ENCODE results near the gene SDHAF4.

SDHAF4 gene

GRCh38 chr6:70586114-70586513, 19.4 kb downstream of the SDHAF4 start:
- Histone ChIP-seq H3F3A (ENCODE audit: insufficient read depth) (no peaks in the 10 kb centered on the region), H3K79me2 (ENCODE audit: insufficient read depth, low read length) (no peaks in the 10 kb centered on the region), H3K27ac (ENCODE audit: low read depth, low read length) (no peak overlapping the region), H3K9ac (ENCODE audit: low read length) (no peak overlapping the region), H3K4me3 (ENCODE audit: insufficient read depth, low read length, poor library complexity, severe bottlenecking) (no peak overlapping the region), H4K20me1 (ENCODE audit: low read depth, low read length) (no peaks in the 10 kb centered on the region), H3K36me3 (ENCODE audit: low read length) (no peaks in the 10 kb centered on the region; the same call in none of the 2 replicates), H3K9me3 (ENCODE audit: insufficient read depth, low read length) (no peaks in the 10 kb centered on the region), H3K9me2 (replicated peaks; ENCODE audit: insufficient read depth, low read length) (no peaks in the 10 kb centered on the region), H3K27me3 (ENCODE audit: low read length) (no peaks in the 10 kb centered on the region), H3K4me2 (ENCODE audit: low read depth, low read length, poor library complexity, severe bottlenecking) (no peak overlapping the region), H2AFZ (ENCODE audit: low read depth, low read length, severe bottlenecking) (no peak overlapping the region)
- no peak for TF ChIP-seq EZH2phosphoT487 (conservative IDR thresholded peaks at IDR 0.05; ENCODE audit: low read length)
- TF ChIP-seq, protein P1, sequence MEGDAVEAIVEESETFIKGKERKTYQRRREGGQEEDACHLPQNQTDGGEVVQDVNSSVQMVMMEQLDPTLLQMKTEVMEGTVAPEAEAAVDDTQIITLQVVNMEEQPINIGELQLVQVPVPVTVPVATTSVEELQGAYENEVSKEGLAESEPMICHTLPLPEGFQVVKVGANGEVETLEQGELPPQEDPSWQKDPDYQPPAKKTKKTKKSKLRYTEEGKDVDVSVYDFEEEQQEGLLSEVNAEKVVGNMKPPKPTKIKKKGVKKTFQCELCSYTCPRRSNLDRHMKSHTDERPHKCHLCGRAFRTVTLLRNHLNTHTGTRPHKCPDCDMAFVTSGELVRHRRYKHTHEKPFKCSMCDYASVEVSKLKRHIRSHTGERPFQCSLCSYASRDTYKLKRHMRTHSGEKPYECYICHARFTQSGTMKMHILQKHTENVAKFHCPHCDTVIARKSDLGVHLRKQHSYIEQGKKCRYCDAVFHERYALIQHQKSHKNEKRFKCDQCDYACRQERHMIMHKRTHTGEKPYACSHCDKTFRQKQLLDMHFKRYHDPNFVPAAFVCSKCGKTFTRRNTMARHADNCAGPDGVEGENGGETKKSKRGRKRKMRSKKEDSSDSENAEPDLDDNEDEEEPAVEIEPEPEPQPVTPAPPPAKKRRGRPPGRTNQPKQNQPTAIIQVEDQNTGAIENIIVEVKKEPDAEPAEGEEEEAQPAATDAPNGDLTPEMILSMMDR (IDR thresholded peaks at IDR 0.05; ENCODE audit: insufficient read depth, low read length, poor library complexity, severe bottlenecking), result no peak

DNA sequence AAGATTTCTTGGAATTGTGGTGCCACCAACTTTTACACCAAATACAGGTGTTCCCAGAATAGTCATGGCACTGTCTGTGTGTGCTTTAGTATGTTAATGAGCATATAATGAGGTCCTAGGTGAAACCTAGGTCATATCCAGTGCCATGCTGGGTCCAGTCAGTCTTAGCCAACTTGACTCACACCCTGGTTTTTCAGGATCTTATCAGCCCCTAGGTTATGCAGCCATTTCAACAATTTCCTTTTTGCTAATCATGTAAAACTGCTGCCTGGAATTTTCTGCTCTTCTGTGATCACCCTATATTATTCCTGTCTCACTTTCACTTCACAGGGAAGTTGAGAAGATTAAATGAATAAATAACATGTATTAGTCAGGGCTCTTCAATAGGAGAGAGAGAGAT, 23.7 kb downstream of the SDHAF4 start:
- H3K4me2 ChIP-seq (ENCODE audit: low read depth, low read length, poor library complexity, severe bottlenecking), result no peak overlapping the region
- no peaks in the 10 kb centered on the region for H3K9me3 ChIP-seq (ENCODE audit: insufficient read depth, low read length)
- no peak overlapping the region for H2AFZ ChIP-seq (ENCODE audit: low read depth, low read length, severe bottlenecking)
- no peak overlapping the region for H3K9ac ChIP-seq (ENCODE audit: low read length)
- no peak for TF ChIP-seq EZH2phosphoT487 (conservative IDR thresholded peaks at IDR 0.05; ENCODE audit: low read length)
- TF ChIP-seq, protein P1 (IDR thresholded peaks at IDR 0.05; ENCODE audit: insufficient read depth, low read length, poor library complexity, severe bottlenecking), result no peak
- H3K9me2 ChIP-seq (replicated peaks; ENCODE audit: insufficient read depth, low read length), result no peaks in the 10 kb centered on the region
- H3K79me2 ChIP-seq (ENCODE audit: insufficient read depth, low read length), result no peaks in the 10 kb centered on the region
- H3K36me3 ChIP-seq (ENCODE audit: low read length), result no peaks in the 10 kb centered on the region; the same call in 1 of the 2 replicates
- no peak overlapping the region for H3K4me3 ChIP-seq (ENCODE audit: insufficient read depth, low read length, poor library complexity, severe bottlenecking)
- no peaks in the 10 kb centered on the region for H3K27me3 ChIP-seq (ENCODE audit: low read length)
- no peaks in the 10 kb centered on the region for H3F3A ChIP-seq (ENCODE audit: insufficient read depth)
- no peaks in the 10 kb centered on the region for H4K20me1 ChIP-seq (ENCODE audit: low read depth, low read length)
- no peak overlapping the region for H3K27ac ChIP-seq (ENCODE audit: low read depth, low read length)

GRCh38 chr6:70592391-70593117, 25.8 kb downstream of the SDHAF4 start:
- Histone ChIP-seq H3K9me3 (ENCODE audit: insufficient read depth, low read length) (no peaks in the 10 kb centered on the region), H3K79me2 (ENCODE audit: insufficient read depth, low read length) (no peaks in the 10 kb centered on the region), H3K4me3 (ENCODE audit: insufficient read depth, low read length, poor library complexity, severe bottlenecking) (no peak overlapping the region), H3K4me2 (ENCODE audit: low read depth, low read length, poor library complexity, severe bottlenecking) (no peak overlapping the region), H3K36me3 (ENCODE audit: low read length) (no peaks in the 10 kb centered on the region), H2AFZ (ENCODE audit: low read depth, low read length, severe bottlenecking) (no peak overlapping the region), H3K9me2 (replicated peaks; ENCODE audit: insufficient read depth, low read length) (no peaks in the 10 kb centered on the region), H3K27me3 (ENCODE audit: low read length) (no peaks in the 10 kb centered on the region), H3K27ac (ENCODE audit: low read depth, low read length) (no peak overlapping the region), H4K20me1 (ENCODE audit: low read depth, low read length) (no peaks in the 10 kb centered on the region), H3F3A (ENCODE audit: insufficient read depth) (no peaks in the 10 kb centered on the region), H3K9ac (ENCODE audit: low read length) (no peak overlapping the region)
- TF ChIP-seq EZH2phosphoT487 (conservative IDR thresholded peaks at IDR 0.05; ENCODE audit: low read length), result no peak
- TF ChIP-seq, protein P1 (IDR thresholded peaks at IDR 0.05; ENCODE audit: insufficient read depth, low read length, poor library complexity, severe bottlenecking), result no peak

Measured in SU-DHL-6 (cell line).